HG02852 (cell line): ENCODE data around the gene PRRC2B.
A peak's percentile ranks its signal among the peaks of the same experiment; 100 is the strongest.
"Not testable (repeated sequence)": the region's sequence is repeated elsewhere in the genome, so short reads cannot be mapped to it uniquely, and the experiment has no call there.

ENCODE experiments used
- ATAC-seq: cut with Tn5 transposase; IDR thresholded peaks from one replicate; pipeline ENCODE4 v1.9.1; 2021; ENCODE audit warnings: mild to moderate bottlenecking, moderate library complexity; ENCODE audit not compliant: unreplicated experiment

The PRRC2B gene

DNA sequence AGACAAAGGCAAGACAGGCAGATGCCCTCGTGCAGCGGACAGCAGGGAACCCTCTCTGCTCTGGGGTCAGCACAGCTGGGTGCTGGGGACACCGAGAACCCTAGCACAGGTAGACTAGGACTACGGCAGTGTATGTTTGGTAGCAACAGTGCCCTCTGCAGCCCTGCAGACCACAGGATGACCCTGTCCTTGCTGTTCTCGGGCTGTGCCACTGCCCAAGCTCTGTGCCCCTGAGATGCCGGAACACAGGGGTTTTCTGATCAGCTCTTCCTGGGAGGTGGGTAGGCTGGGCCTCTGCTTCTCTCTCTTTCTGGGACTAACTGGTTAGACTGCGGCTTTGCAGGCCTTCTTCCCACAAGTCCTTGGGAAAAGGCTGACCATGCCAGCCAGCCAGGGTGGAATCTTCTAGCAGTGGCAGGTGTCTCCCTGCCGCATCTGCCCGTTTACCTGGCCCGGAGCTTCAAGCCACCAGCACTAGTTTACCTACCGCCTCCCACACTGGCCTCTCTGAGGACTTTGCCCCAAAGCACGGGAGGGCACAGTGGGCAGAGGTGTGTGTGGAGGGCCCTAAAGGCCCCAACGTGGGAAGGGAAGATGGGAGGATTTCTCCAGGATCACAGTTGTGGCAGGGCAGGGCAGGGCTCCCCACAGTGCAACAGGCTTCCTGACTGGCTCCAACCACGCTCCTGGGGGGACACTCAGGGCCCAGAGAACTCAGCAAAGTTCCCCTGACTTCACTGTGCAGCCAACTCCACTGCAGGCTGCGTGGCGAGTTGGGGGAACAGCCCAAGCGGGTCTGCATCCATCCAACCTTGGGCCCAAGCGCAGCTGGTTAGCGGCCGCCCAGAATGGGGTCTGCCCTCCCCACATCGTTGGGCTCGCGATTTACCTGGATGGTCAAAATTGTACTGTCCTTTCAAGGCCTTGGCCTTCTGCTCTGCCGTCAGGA, 136.0 kb downstream of the PRRC2B start:
- ATAC-seq = no peak

DNA sequence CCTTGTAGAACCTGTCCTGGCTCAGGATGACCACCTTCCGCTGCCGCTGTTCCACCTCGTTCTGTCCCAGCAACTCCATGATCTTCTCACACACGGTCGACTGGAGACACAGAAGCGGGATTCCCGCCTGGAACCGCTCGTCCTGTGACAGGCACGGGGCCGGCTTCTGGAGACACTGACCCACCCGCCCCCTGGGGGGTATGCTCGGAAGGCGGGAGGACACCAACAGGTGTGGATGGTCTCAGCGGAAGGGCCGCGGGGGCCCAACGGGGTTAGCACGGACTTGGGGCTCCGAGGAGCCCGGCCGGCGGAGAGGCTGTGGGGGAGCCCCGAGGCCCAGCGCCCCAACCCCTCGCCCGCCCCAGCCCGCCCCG, 136.6 kb downstream of the PRRC2B start:
- ATAC-seq = peak; percentile 29

DNA sequence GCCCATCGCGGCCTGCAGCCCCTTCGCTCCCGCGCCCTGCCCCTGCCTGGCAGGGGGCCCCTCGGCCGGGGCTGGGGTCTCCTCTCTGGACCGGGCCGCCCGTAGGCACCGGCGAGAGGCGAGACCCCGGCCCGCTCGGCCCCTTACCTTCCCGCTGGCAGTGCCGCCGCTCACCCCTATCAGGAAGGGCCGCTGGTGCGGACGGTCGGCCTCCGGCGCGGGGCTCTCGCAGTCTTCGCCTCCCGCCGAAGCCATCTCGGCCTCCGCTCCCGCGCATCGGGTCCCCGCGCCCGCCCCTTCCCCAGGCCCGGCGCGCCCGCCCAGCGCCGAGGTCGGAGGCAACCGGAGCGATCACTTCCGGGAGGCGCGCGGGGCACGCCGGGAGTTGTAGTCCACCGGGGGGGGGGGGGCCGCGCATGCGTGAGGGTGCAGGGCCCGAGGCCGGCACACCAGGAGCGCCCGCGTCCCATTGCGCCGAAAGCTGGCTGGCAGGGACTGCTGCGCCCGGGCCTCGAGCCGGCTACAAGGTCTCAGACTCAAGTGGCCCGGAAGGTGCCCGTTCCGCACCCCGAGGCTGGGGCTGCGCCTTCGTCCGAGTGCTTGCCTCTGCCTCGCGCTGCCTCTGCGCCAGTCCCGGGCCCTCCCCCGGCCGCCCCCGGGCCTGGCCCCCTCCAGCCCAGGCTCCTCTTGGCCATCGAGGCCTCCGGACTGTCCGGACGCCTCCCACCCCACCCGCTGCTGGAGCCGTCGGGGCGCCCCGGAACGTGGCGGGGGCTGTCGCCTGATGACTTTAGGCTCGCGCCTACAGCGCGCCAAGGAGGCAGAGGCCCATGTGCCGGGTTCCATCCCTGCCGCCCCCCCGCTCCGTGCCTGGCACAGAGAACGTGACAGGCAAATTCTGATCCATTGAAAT, 137.3 kb downstream of the PRRC2B start, which contains the start of gene UCK1:
TSS of gene UCK1 (minus strand) at position 344 of the 913 bp plus-strand sequence. CDS start at position 255, 89 bp downstream.
- ATAC-seq = peak; percentile 77

GRCh38 chr9:131534721-131535237, 140.9 kb downstream of the PRRC2B start:
- ATAC-seq = no peak

DNA sequence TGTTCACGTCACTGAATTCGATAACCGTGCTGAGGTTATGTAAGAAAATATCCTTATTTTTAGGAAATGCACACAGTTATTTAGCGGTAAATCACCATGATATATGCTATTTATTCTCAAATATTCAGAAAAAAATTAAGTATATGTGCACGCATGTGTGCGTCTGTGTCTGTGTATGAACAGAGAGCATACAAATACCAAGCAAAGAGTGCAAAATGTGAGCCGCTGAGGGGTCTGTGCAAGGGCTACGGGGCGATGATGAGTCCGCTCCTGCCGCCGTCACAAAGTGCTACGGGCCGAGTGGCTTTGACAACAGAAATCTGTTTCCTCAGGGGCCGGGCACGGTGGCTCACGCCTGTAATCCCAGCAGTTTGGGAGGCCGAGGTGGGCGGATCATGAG, 144.1 kb downstream of the PRRC2B start:
- no peak for ATAC-seq

DNA sequence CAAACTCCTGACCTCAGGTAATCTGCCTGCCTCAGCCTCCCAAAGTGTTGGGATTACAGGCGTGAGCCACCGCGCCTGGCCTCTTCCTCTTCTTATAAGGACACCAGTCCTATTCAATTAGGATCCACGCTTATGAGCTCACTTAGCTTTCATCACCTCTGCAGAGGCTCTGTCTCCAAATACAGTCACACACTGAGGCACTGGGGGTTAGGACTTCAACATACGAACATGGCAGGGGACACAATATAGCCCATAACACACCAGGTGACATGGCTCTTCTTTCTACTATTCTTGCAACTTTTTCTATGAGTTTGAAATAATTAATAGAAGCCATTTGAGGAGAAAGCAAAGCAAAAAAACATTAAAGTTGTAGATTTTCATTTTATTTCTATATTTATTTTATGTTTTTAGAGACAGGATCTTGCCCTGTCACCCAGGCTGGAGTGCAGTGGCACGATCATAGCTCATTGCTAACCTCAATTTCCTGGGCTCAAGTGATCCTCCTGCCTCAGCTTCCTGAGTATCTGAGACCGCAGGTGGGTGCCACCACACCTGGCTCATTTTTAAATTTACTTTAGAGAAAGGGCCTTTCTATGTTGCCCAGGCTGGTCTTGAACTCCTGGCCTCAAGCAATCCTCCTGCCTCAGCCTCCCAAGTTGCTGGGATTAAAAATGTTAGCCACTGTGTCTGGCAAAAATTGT, 145.5 kb downstream of the PRRC2B start:
- no peak for ATAC-seq

GRCh38 chr9:131543141-131543540, 149.3 kb downstream of the PRRC2B start:
- no peak for ATAC-seq

DNA sequence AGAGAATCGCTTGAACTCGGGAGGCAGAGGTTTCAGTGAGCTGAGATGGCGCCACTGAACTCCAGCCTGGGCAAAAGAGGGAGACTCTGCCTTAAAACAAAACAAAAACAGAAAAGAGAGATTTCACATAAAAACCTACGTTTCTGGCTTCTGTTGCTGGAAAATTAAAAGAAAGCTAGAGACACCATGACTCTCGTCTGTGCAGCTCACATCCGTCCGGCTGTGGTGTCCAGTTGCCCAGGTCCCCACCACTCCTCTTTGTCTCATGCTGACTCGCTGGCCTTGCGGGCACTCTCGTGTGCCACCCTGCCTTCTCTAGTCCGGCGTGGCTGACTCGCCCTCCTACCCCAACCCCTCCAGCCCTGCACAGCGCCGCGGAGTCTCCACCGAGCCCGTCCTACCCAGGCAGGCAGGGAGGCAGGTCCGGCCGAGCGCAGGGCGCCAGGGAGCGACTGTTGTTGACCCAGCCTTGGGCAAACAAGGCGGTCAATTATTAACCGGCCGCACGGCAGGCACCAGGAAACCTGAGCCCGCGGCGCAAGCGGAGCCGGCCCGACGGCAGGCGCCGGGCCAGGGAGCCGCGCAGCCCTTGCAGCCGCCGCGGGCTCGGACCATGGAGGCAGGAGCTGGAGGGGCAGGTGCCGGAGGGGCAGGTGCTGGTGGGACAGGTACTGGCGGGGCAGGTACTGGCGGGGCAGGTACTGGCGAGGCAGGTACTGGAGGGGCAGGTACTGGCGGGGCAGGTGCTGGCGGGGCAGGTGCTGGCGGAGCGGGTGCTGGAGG, 151.3 kb downstream of the PRRC2B start, which contains the start of gene PRRT1B:
TSS of gene PRRT1B (plus strand) at position 521 of the 783 bp plus-strand sequence. CDS start at position 614, 93 bp downstream.
- ATAC-seq = no peak

- no peak for ATAC-seq
These were observed 152.0 kb downstream of the PRRC2B start for GRCh38 chr9:131545786-131546335.

GRCh38 chr9:131546336-131547084, 152.6 kb downstream of the PRRC2B start:
- no peak for ATAC-seq

- not testable (repeated sequence) for ATAC-seq
These were observed 155.3 kb downstream of the PRRC2B start for GRCh38 chr9:131549186-131549585.
